GM21723 (cell line): ENCODE data around the gene TMOD3.
"Not testable (repeated sequence)": the region's sequence is repeated elsewhere in the genome, so short reads cannot be mapped to it uniquely, and the experiment has no call there.

Source experiments
- ATAC-seq: cut with Tn5 transposase; IDR thresholded peaks from one replicate; pipeline ENCODE4 v1.9.1; 2021; ENCODE audit warnings: mild to moderate bottlenecking, moderate library complexity; ENCODE audit not compliant: unreplicated experiment

The TMOD3 gene

GRCh38 chr15:51829376-51830275 is at the start of gene TMOD3:
Gene TMOD3, plus strand, starts transcription at chr15:51829653. Its CDS starts 33,232 bp downstream, at chr15:51862885.
- ATAC-seq, result peak; percentile 84

GRCh38 chr15:51780636-51781035 is 48.8 kb upstream of the TMOD3 start:
- ATAC-seq, result no peak

- ATAC-seq, result no peak
Observed at GRCh38 chr15:51781506-51781905, 47.9 kb upstream of the TMOD3 start.

- ATAC-seq, result no peak
Observed at GRCh38 chr15:51782357-51782896, 47.0 kb upstream of the TMOD3 start.

GRCh38 chr15:51783967-51784366 is 45.5 kb upstream of the TMOD3 start:
- ATAC-seq, result no peak

- not testable (repeated sequence) for ATAC-seq
Observed at GRCh38 chr15:51787130-51787529, 42.3 kb upstream of the TMOD3 start.

GRCh38 chr15:51792474-51792873 is 37.0 kb upstream of the TMOD3 start:
- ATAC-seq, result not testable (repeated sequence)

GRCh38 chr15:51793521-51794305 is 35.7 kb upstream of the TMOD3 start:
- ATAC-seq, result no peak

GRCh38 chr15:51796847-51797401 is 32.5 kb upstream of the TMOD3 start:
- no peak for ATAC-seq

- ATAC-seq, result no peak
Observed at GRCh38 chr15:51798281-51798680, 31.2 kb upstream of the TMOD3 start.

- no peak for ATAC-seq
Observed at GRCh38 chr15:51799282-51800252, 29.9 kb upstream of the TMOD3 start.

- ATAC-seq, result no peak
Observed at GRCh38 chr15:51801391-51801835, 28.0 kb upstream of the TMOD3 start.

- ATAC-seq, result no peak
Observed at GRCh38 chr15:51802593-51802992, 26.9 kb upstream of the TMOD3 start.

- ATAC-seq, result no peak
Observed at GRCh38 chr15:51803965-51804364, 25.5 kb upstream of the TMOD3 start.

GRCh38 chr15:51806123-51806522 is 23.3 kb upstream of the TMOD3 start:
- ATAC-seq, result no peak

- ATAC-seq, result no peak
Observed at GRCh38 chr15:51809457-51809856, 20.0 kb upstream of the TMOD3 start.

GRCh38 chr15:51812598-51812997 is 16.9 kb upstream of the TMOD3 start:
- ATAC-seq, result no peak

GRCh38 chr15:51814606-51815005 is 14.8 kb upstream of the TMOD3 start:
- ATAC-seq, result no peak

- no peak for ATAC-seq
Observed at GRCh38 chr15:51816611-51817010, 12.8 kb upstream of the TMOD3 start.

- ATAC-seq, result no peak
Observed at GRCh38 chr15:51818150-51818549, 11.3 kb upstream of the TMOD3 start.
